A673 (cell line): ENCODE results near the gene CREB1.

Experiments
- EZH2 ChIP-seq: fragments of 200-600 bp; sonication (generic); IDR thresholded peaks from 2 replicates; pipeline ENCODE4 v1.6.1; 2017; ENCODE audit warnings: borderline replicate concordance, low read depth, mild to moderate bottlenecking, mixed read lengths, antibody characterized with exemption, low read length; ENCODE audit not compliant: poor library complexity, severe bottlenecking
- TF ChIP-seq, protein P1 (sequence below): fragments of 300-800, 200-600 bp; sonication (generic); conservative IDR thresholded peaks from 2 replicates; pipeline ENCODE4 v1.5.1; 2017; ENCODE audit warnings: low read depth, mild to moderate bottlenecking, antibody characterized with exemption, low read length, moderate library complexity, mixed read lengths

DNA sequence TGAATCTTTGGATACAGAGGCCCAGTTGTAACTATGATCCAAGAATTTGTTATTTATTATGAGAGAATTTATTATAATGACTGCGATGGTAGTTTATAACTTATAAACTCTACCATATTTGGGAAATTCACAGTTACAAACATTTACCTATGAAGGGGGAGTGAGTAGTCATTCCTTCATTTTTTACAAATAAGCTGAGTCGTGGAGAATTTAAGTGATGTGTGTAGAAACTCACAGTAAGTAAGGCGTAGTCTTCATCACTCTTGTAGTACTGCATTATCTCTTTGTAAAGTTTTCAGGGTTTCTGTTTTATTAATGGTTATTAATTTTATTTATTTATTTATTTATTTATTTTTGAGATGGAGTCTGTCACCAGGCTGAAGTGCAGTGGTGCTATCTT, 13.5 kb downstream of the CREB1 start:
- TF ChIP-seq, protein P1, sequence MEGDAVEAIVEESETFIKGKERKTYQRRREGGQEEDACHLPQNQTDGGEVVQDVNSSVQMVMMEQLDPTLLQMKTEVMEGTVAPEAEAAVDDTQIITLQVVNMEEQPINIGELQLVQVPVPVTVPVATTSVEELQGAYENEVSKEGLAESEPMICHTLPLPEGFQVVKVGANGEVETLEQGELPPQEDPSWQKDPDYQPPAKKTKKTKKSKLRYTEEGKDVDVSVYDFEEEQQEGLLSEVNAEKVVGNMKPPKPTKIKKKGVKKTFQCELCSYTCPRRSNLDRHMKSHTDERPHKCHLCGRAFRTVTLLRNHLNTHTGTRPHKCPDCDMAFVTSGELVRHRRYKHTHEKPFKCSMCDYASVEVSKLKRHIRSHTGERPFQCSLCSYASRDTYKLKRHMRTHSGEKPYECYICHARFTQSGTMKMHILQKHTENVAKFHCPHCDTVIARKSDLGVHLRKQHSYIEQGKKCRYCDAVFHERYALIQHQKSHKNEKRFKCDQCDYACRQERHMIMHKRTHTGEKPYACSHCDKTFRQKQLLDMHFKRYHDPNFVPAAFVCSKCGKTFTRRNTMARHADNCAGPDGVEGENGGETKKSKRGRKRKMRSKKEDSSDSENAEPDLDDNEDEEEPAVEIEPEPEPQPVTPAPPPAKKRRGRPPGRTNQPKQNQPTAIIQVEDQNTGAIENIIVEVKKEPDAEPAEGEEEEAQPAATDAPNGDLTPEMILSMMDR: no peak
- TF ChIP-seq EZH2: no peak
